PC-9 (cell line): ENCODE data around the gene LRRC27. TPM values are rescaled to one million over a fixed set of nuclear protein-coding genes. Genes with fewer than 3 reads are reported as not detected.

Source experiments
- BruUV-seq: library from RNA; stranded (reverse); fragments of 400-500 nt; replicated peaks from 2 replicates; lab custom pipeline; 2021; lab: Mats Ljungman, UMichigan
- CTCF ChIA-PET: fragments of 300-600 bp; sonication (Branson Sonifier 250); formaldehyde crosslinking; loops from one replicate; lab custom pipeline; 2022; ENCODE audit warnings: antibody characterized with exemption; lab: Charles Lee
- POLR2A ChIA-PET: fragments of 300-600 bp; sonication (Branson Sonifier 250); formaldehyde crosslinking; loops from one replicate; lab custom pipeline; 2022; ENCODE audit warnings: antibody characterized with exemption; ENCODE audit not compliant: unreplicated experiment; lab: Charles Lee
- DNase-seq, 2 experiments: peaks; one replicate each; pipeline versions ENCODE4 v3.0.0 to v3.0.0-alpha.2; 2015 to 2022; ENCODE audit warnings: mixed read lengths in 1 of 2
- H2AFZ ChIP-seq: fragments of 200-600 bp; sonication (generic); 2 replicates; pipeline ENCODE4 v1.8.1; 2017; ENCODE audit warnings: antibody characterized with exemption
- H3F3A ChIP-seq: fragments of 200-600 bp; sonication (generic); 2 replicates; pipeline ENCODE4 v1.8.1; 2017; ENCODE audit warnings: antibody characterized with exemption, mild to moderate bottlenecking, low read depth; ENCODE audit not compliant: insufficient read depth
- H3K27ac ChIP-seq: fragments of 200-600 bp; sonication (generic); 2 replicates; pipeline ENCODE4 v1.6.1; 2016; ENCODE audit warnings: mixed run types
- H3K27me3 ChIP-seq: fragments of 200-600 bp; sonication (generic); 2 replicates; pipeline ENCODE4 v1.6.1; 2016; ENCODE audit warnings: low read depth, mixed run types; ENCODE audit not compliant: insufficient read depth
- H3K36me3 ChIP-seq: fragments of 200-600 bp; sonication (generic); 2 replicates; pipeline ENCODE4 v1.6.1; 2016; ENCODE audit warnings: low read depth, mixed run types
- H3K4me1 ChIP-seq: fragments of 200-600 bp; sonication (generic); replicated peaks from 2 replicates; pipeline ENCODE4 v1.6.1; 2016; ENCODE audit warnings: mixed run types; ENCODE audit not compliant: insufficient read depth
- H3K4me2 ChIP-seq: fragments of 200-600 bp; sonication (generic); 2 replicates; pipeline ENCODE4 v1.6.1; 2017; ENCODE audit warnings: mixed run types
- H3K4me3 ChIP-seq: fragments of 200-600 bp; sonication (generic); 2 replicates; pipeline ENCODE4 v1.6.1; 2016; ENCODE audit warnings: mixed run types
- H3K79me2 ChIP-seq: fragments of 200-600 bp; sonication (generic); 2 replicates; pipeline ENCODE4 v1.6.1; 2017; ENCODE audit warnings: low read depth, mixed run types
- H3K9me2 ChIP-seq: fragments of 200-600 bp; sonication (generic); 2 replicates; pipeline ENCODE4 v1.8.1; 2017; ENCODE audit warnings: mild to moderate bottlenecking; ENCODE audit not compliant: insufficient read depth
- H3K9me3 ChIP-seq: fragments of 200-600 bp; sonication (generic); 2 replicates; pipeline ENCODE4 v1.8.1; 2016; ENCODE audit warnings: low read depth; ENCODE audit not compliant: insufficient read depth
- H4K20me1 ChIP-seq: fragments of 200-600 bp; sonication (generic); 2 replicates; pipeline ENCODE4 v1.8.1; 2017; ENCODE audit not compliant: insufficient read depth
- CTCF ChIP-seq: fragments of 200-600 bp; sonication (generic); conservative IDR thresholded peaks from 2 replicates; pipeline ENCODE4 v1.6.1; 2017; ENCODE audit warnings: mixed run types, antibody characterized with exemption, mild to moderate bottlenecking, moderate library complexity
- EZH2 ChIP-seq: fragments of 200-600 bp; sonication (generic); IDR thresholded peaks from 2 replicates; pipeline ENCODE4 v1.8.0; 2017; ENCODE audit warnings: antibody characterized with exemption, low read depth
- intact Hi-C: fragments of 100-400 bp; cut with micrococcal nuclease; formaldehyde crosslinking; loops from one replicate; pipeline ENCODE4 v1.10.0; 2022; ENCODE audit not compliant: unreplicated experiment
- total RNA-seq: library from RNA; stranded (reverse); gene quantifications from 2 replicates; pipeline ENCODE4 v1.2.3, GENCODE V29; 2021

The LRRC27 gene
- total RNA-seq, 1 experiment from 2014 or later: 10.0 TPM

DNA sequence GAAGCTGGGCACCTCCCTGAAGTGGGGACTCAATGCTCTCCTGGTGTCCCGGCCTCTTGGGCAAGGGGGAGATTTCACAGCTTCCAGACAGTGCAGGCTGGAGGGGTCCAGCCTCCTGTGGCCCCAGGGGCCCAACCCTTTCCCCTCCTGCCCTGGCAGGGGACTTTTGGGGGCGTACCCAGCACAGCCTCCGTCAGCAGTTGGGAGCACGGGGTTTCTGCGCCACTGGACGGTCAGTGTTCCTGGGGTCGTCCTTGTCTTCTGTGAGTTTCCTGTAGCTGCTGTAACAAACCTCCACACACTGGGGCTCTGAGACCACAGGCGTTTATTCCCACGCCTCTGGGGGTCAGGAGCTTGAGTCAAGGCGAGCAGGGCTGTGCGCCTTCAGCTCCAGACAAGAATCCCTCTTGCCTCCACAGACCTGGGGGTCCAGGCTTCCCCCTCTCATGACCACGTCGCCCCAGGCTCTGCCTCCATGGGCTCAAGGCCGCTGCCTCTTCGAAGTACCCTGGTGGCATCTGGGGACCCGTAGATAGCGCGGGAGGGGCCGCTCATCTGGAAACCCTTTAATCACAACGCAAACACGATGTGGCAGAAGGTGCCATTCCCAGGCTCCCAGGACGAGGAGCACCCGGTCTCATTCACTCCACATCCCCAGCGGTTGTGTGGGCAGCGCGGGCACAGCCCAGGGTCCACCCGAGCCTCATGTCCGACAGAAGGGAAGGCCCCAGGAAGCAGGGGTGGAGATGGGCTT lies 79.0 kb downstream of the LRRC27 start:
- intact Hi-C loops: no loop called here
- H3F3A ChIP-seq: peaks cover 13% of the 10 kb centered on the region; the same call in 1 of the 2 replicates
- ChIA-PET CTCF (no interaction called here), POLR2A (no interaction called here)
- no peak overlapping the region for H2AFZ ChIP-seq
- no peak for DNase-seq
- peaks cover 33% of the 10 kb centered on the region for H3K79me2 ChIP-seq
- TF ChIP-seq CTCF (no peak), EZH2 (no peak)
- peaks cover 36% of the 10 kb centered on the region for H3K4me1 ChIP-seq
- no peaks in the 10 kb centered on the region for H3K27me3 ChIP-seq
- no peak overlapping the region for H3K27ac ChIP-seq
- no peaks in the 10 kb centered on the region for H3K9me3 ChIP-seq
- H3K36me3 ChIP-seq: no peaks in the 10 kb centered on the region
- no peak overlapping the region for H3K4me3 ChIP-seq
- H3K4me2 ChIP-seq: no peak overlapping the region
- H3K9me2 ChIP-seq: no peaks in the 10 kb centered on the region
- H4K20me1 ChIP-seq: no peaks in the 10 kb centered on the region
- BruUV-seq: no TSS peak

DNA sequence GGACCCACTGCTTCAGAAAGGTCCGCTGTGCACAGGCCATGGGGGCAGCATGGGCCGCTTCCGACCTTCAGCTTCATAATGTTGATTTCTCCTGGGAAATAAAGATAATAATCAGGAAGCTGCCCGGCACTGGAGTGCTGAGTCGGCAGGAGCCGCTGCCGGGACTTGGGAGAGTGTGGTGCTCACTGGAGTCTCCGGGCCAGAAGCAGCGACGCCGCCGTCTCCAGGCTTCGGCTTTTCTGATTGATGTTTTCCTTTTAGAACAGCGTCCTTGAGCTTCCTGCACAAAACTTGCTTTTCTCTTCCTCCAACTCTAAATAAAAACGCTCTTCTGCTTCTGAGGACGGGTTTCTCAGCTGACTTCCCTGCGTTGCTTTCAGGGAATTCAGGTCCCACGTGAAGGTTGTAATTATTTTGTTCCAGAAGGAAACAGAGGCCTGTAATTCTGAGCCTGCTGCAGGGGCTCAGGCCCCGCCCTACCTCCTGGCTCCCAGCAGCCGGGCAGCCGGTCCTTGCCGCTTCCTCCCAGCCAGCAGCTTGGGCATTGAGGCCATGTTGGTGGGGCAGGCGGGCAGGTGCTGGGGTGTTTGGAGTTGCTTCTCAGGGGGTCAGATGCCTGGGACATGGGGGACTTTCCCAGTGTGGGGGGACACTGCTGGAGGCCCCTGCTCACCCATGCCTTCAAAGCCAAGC lies 79.7 kb downstream of the LRRC27 start:
- no peaks in the 10 kb centered on the region for H4K20me1 ChIP-seq
- BruUV-seq: no TSS peak
- H3K79me2 ChIP-seq: peaks cover 33% of the 10 kb centered on the region
- ChIA-PET POLR2A (interaction anchor here (0.6 kb wide), 1 partner anchor 49 kb away, joined by 3 read pairs; no protein-coding TSS in a partner anchor), CTCF (no interaction called here)
- H3K9me3 ChIP-seq: no peaks in the 10 kb centered on the region
- DNase-seq: no peak
- no peak overlapping the region for H3K4me2 ChIP-seq
- H3K4me3 ChIP-seq: no peak overlapping the region
- no peaks in the 10 kb centered on the region for H3K36me3 ChIP-seq
- H3K27ac ChIP-seq: no peak overlapping the region
- peaks cover 13% of the 10 kb centered on the region; the same call in 1 of the 2 replicates for H3F3A ChIP-seq
- intact Hi-C loops: no loop called here
- H2AFZ ChIP-seq: no peak overlapping the region
- no peaks in the 10 kb centered on the region for H3K27me3 ChIP-seq
- H3K4me1 ChIP-seq: peaks cover 30% of the 10 kb centered on the region
- TF ChIP-seq CTCF (no peak), EZH2 (no peak)
- no peaks in the 10 kb centered on the region for H3K9me2 ChIP-seq

DNA sequence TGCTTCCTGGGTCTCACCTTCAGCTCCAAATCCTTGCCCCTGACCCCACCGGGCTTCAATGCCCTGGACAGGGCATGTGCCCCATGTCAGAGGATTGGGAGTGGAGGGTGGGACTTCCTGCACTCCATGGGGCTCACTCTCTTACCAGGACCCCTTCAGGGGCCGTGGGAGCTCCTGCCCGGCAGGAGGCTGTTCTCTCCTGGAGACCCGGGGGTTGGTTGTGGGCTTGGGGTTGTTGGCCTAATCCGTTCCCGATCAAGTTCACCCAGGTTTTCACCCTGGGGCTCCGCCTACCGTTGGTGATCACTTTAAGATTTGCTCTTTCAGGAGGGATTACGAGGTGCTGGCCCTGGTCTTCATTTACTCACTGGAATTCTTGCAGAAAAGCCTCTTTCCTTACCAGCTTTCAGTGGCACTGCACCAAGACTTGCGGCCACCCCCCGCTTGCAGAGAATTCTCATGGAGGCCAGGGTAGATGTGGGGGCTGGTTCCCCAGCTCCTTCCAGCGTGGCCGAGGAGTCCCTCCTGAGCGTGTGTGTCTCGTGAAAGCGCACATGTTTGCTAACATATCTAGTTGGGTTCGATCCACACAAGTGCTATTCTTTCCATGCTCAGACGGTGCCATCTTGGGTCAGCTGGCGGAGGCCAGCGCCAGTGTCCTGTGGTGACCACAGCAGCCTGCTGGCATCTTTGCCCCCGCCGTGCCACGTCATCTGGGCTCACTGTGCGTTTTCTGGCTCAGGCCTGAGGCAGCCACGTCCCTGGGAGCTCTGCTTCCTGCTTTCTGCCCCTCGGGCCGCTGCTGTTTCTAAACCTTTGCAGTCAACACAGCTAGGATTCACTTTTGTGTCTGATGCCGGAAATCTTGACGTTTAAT lies 80.6 kb downstream of the LRRC27 start:
- no TSS peak for BruUV-seq
- DNase-seq: no peak
- Histone ChIP-seq H3K79me2 (peaks cover 33% of the 10 kb centered on the region), H3K36me3 (no peaks in the 10 kb centered on the region), H3K27me3 (no peaks in the 10 kb centered on the region), H3K9me2 (no peaks in the 10 kb centered on the region), H3K4me3 (no peak overlapping the region), H3F3A (peaks cover 10% of the 10 kb centered on the region; the same call in 1 of the 2 replicates), H3K9me3 (no peaks in the 10 kb centered on the region), H3K4me2 (no peak overlapping the region), H3K27ac (no peak overlapping the region), H2AFZ (no peak overlapping the region), H4K20me1 (no peaks in the 10 kb centered on the region), H3K4me1 (peaks cover 26% of the 10 kb centered on the region)
- intact Hi-C loops: no loop called here
- TF ChIP-seq CTCF: no peak
- no peak for TF ChIP-seq EZH2
- POLR2A ChIA-PET: interaction anchor here (0.6 kb wide), 1 partner anchor 50 kb away, joined by 3 read pairs; no protein-coding TSS in a partner anchor
- CTCF ChIA-PET: no interaction called here
